Heart left ventricle (tissue), 13 donors: ENCODE measurements around the gene AKAP13.

Source experiments
- CTCF ChIP-seq, 12 donors: fragments of 200-600 bp; sonication (generic) in 4 of 12; IDR thresholded peaks; one replicate each; pipeline versions ENCODE4 v1.5.0 to v1.8.0; 2018 to 2022; ENCODE audit warnings: antibody characterized with exemption in 12 of 12, mild to moderate bottlenecking in 5 of 12
- POLR2A ChIP-seq, 2 donors: fragments of 450-650 bp; IDR thresholded peaks; one replicate each; pipeline ENCODE4 v1.6.1; 2017; ENCODE audit warnings: antibody characterized with exemption in 2 of 2, mild to moderate bottlenecking in 2 of 2, moderate library complexity in 2 of 2
- donor health status: ischemic (EF 13 %, LVEDD 7.1; RV severe dilation, severe dysfunction).
- donor health status: DM: no; HTN: yes; CAD: no.
- donor health status: DM: no; HTN: no; CAD: no.
- donor health status: ischemic (EF 25% LVEDD 6.9; RV normal size, moderate dysfunction).
- donor health status: ischemic (EF 25% LVEDD 5.7; RV mildly dilated, moderate dysfunction).
- donor health status: ischemic (EF 35%, LVEDD 5.7; RV mildly dilated, moderate dysfunction).
- donor health status: nonischemic (EF 11% LVEDD 7.7; RV severe dilation, severe dysfunction).
- donor health status: DM: yes; HTN: yes; CAD: no.
- donor health status: PGD.
- donor health status: ischemic (EF 29% LVEDD 5.4; RV normal size, mild dysfunction).
- donor health status: nonischemic (EF 23%, LVEDD 6.1; RV moderate dilation, normal function).

- TF ChIP-seq POLR2A (IDR thresholded peaks at IDR 0.05) (no peak), CTCF (IDR thresholded peaks at IDR 0.05) (no peak)
Observed at GRCh38 chr15:85745525-85746150, 365.2 kb downstream of the AKAP13 start.
